DOHH2 (cell line): ENCODE results near the gene KLHDC4.

Experiments
- H3F3A ChIP-seq: fragments of 200-600 bp; sonication (generic), shearing (Covaris generic); 2 replicates; pipeline ENCODE4 v1.6.0; 2016; ENCODE audit warnings: antibody characterized with exemption, mild to moderate bottlenecking; ENCODE audit not compliant: control insufficient read depth, insufficient read depth
- H3K27ac ChIP-seq: fragments of 200-600 bp; sonication (generic); 2 replicates; pipeline ENCODE4 v1.5.1; 2014; ENCODE audit warnings: low read depth, mild to moderate bottlenecking, low read length, moderate library complexity
- H3K27me3 ChIP-seq: fragments of 200-600 bp; sonication (generic); 2 replicates; pipeline ENCODE4 v1.6.1; 2014; ENCODE audit warnings: mild to moderate bottlenecking, low read length, mixed read lengths; ENCODE audit not compliant: control insufficient read depth
- H3K36me3 ChIP-seq: fragments of 200-600 bp; sonication (generic); 2 replicates; pipeline ENCODE4 v1.6.1; 2014; ENCODE audit warnings: mild to moderate bottlenecking, low read length, moderate library complexity, mixed read lengths; ENCODE audit not compliant: control insufficient read depth
- H3K4me1 ChIP-seq: fragments of 200-600 bp; sonication (generic); 2 replicates; pipeline ENCODE4 v1.6.1; 2014; ENCODE audit warnings: mild to moderate bottlenecking, low read length, mixed read lengths; ENCODE audit not compliant: control insufficient read depth
- H3K4me2 ChIP-seq: fragments of 200-600 bp; sonication (generic); 2 replicates; pipeline ENCODE4 v1.6.0; 2014; ENCODE audit warnings: mild to moderate bottlenecking, low read length, moderate library complexity
- H3K4me3 ChIP-seq: fragments of 200-600 bp; sonication (generic); 2 replicates; pipeline ENCODE4 v1.5.1; 2014; ENCODE audit warnings: mild to moderate bottlenecking, low read length, mixed read lengths
- H3K79me2 ChIP-seq: fragments of 200-600 bp; sonication (generic); 2 replicates; pipeline ENCODE4 v1.6.1; 2014; ENCODE audit warnings: mild to moderate bottlenecking, low read length, mixed read lengths; ENCODE audit not compliant: control insufficient read depth
- H3K9me2 ChIP-seq: fragments of 200-600 bp; sonication (generic); replicated peaks from 2 replicates; pipeline ENCODE4 v1.6.1; 2014; ENCODE audit warnings: mild to moderate bottlenecking, low read length, mixed read lengths; ENCODE audit not compliant: control insufficient read depth
- H3K9me3 ChIP-seq: fragments of 200-600 bp; sonication (generic); 2 replicates; pipeline ENCODE4 v1.6.1; 2014; ENCODE audit warnings: antibody characterized with exemption, low read length, mixed read lengths; ENCODE audit not compliant: control insufficient read depth, insufficient read depth
- H4K20me1 ChIP-seq: fragments of 200-600 bp; sonication (generic); 2 replicates; pipeline ENCODE4 v1.6.0; 2014; ENCODE audit warnings: low read depth, mild to moderate bottlenecking, antibody characterized with exemption, low read length, moderate library complexity; ENCODE audit not compliant: control insufficient read depth, insufficient read depth
- EZH2phosphoT487 ChIP-seq: fragments of 200-600 bp; sonication (generic); IDR thresholded peaks from 2 replicates; pipeline ENCODE4 v1.6.1; 2017; ENCODE audit warnings: borderline replicate concordance, mild to moderate bottlenecking, antibody characterized with exemption, low read length, moderate library complexity, mixed read lengths
- TF ChIP-seq, protein P1 (sequence below): fragments of 200-600 bp; sonication (generic); IDR thresholded peaks from one replicate; pipeline ENCODE4 v1.5.1; 2014; ENCODE audit warnings: antibody characterized with exemption, mild to moderate bottlenecking, low read depth, low read length; ENCODE audit not compliant: poor library complexity, severe bottlenecking

Gene KLHDC4

DNA sequence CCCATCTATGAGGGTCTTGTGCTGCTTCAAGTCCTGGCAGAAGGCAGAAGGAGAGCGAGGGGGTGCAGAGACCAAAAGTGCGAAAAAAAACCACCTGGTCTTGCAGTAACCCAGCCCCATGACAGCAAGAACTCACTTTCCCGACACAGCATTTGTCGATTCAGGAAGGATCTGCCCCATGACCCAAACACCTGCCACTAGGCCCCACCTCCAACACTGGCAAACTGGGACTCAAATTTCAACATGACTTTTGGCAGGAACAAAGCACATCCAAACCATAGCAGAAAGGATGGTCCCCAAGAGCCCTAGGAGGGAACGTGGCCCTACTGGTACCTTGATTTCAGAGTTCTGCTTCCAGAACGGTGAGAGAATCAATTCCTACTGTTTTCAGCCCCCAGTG is 34.7 kb upstream of the KLHDC4 start:
- H3F3A ChIP-seq = peaks cover 5% of the 10 kb centered on the region; the same call in 1 of the 2 replicates
- H3K27ac ChIP-seq = no peak overlapping the region
- no peaks in the 10 kb centered on the region for H3K9me2 ChIP-seq
- H4K20me1 ChIP-seq = no peaks in the 10 kb centered on the region
- H3K4me1 ChIP-seq = peaks cover 51% of the 10 kb centered on the region
- no peaks in the 10 kb centered on the region for H3K36me3 ChIP-seq
- H3K4me3 ChIP-seq = no peak overlapping the region
- H3K79me2 ChIP-seq = peaks cover 21% of the 10 kb centered on the region
- H3K27me3 ChIP-seq = no peaks in the 10 kb centered on the region
- TF ChIP-seq EZH2phosphoT487 = no peak
- TF ChIP-seq, protein P1, sequence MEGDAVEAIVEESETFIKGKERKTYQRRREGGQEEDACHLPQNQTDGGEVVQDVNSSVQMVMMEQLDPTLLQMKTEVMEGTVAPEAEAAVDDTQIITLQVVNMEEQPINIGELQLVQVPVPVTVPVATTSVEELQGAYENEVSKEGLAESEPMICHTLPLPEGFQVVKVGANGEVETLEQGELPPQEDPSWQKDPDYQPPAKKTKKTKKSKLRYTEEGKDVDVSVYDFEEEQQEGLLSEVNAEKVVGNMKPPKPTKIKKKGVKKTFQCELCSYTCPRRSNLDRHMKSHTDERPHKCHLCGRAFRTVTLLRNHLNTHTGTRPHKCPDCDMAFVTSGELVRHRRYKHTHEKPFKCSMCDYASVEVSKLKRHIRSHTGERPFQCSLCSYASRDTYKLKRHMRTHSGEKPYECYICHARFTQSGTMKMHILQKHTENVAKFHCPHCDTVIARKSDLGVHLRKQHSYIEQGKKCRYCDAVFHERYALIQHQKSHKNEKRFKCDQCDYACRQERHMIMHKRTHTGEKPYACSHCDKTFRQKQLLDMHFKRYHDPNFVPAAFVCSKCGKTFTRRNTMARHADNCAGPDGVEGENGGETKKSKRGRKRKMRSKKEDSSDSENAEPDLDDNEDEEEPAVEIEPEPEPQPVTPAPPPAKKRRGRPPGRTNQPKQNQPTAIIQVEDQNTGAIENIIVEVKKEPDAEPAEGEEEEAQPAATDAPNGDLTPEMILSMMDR = no peak
- H3K4me2 ChIP-seq = no peak overlapping the region
- H3K9me3 ChIP-seq = no peaks in the 10 kb centered on the region

DNA sequence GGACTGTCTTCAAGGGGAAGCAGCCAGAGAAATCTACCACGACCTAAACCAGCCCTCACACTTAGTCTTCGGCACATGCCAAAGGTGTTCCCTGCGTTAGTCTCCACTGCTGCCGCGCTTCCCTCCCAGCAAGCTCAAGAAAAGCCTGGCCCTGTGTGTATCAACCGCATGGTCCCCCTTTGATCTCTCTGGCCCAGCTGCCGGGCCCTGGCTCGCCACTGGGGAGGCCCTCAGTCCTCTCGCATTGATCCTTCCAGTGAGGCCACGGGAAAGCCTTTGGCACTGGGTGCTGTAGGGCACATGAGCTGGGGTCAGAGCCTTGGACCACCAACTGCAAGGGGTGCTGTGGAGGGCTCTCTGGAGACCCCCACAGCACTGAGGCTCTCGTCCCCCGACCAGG is 29.6 kb upstream of the KLHDC4 start:
- Histone ChIP-seq H3K36me3 (no peaks in the 10 kb centered on the region), H3K27me3 (no peaks in the 10 kb centered on the region), H3F3A (no peaks in the 10 kb centered on the region), H3K4me1 (peaks cover under 1% of the 10 kb centered on the region; the same call in 1 of the 2 replicates), H3K4me3 (no peak overlapping the region), H3K27ac (no peak overlapping the region), H3K4me2 (no peak overlapping the region), H4K20me1 (no peaks in the 10 kb centered on the region), H3K9me2 (no peaks in the 10 kb centered on the region), H3K9me3 (no peaks in the 10 kb centered on the region), H3K79me2 (no peaks in the 10 kb centered on the region)
- no peak for TF ChIP-seq EZH2phosphoT487
- TF ChIP-seq, protein P1 = no peak

DNA sequence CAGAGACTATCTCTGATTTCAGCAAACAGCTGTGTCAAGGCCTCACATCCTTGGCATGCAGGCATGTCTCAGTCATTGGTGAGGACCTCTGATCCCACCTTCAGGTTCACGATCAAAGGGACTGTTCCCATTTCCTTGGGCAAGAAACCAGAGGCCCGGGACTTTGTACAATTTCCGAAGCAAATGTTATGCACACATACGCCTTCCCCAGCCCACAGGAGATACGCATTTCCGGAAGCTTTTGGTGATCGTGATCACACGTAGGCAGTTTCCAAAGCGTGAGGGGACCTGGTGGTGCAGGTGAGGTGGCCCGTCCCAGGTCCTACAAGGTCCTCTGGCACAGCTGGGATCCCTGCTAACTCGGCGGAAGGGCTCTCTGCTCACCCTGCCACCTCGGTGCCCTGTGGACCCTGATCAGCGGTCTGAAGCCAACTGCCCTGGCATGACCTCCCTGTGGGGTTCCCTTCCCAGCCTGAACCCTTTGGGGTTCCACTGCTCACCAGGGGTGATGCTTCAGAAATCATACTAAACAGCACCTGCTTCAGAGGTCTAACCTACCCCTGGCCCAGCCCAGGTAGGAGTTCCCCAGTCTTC is 28.8 kb upstream of the KLHDC4 start:
- no peaks in the 10 kb centered on the region for H3F3A ChIP-seq
- H3K36me3 ChIP-seq = no peaks in the 10 kb centered on the region
- TF ChIP-seq, protein P1 = no peak
- TF ChIP-seq EZH2phosphoT487 = no peak
- H3K79me2 ChIP-seq = no peaks in the 10 kb centered on the region
- H3K4me2 ChIP-seq = no peak overlapping the region
- H3K27me3 ChIP-seq = no peaks in the 10 kb centered on the region
- no peak overlapping the region for H3K4me3 ChIP-seq
- H3K4me1 ChIP-seq = no peaks in the 10 kb centered on the region; the same call in 1 of the 2 replicates
- H3K9me2 ChIP-seq = no peaks in the 10 kb centered on the region
- no peaks in the 10 kb centered on the region for H3K9me3 ChIP-seq
- no peak overlapping the region for H3K27ac ChIP-seq
- H4K20me1 ChIP-seq = no peaks in the 10 kb centered on the region

DNA sequence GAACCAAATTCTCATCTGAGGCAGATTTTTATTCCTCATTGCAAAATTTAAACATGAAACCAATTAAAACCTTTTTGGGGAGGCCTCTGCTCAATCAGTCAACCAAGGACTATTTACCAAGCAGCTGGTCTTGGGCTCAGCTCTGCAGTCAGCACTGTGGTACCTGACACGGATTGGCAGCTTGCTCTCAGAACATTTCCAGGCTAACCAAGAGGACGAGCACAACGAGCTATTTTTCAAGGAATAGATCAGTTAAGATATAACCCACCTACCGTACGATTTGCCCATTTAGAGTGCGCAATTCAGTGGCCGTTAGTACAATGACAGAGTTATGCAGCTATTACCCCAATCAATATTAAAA is 26.4 kb upstream of the KLHDC4 start:
- TF ChIP-seq EZH2phosphoT487 = no peak
- TF ChIP-seq, protein P1 = no peak
- Histone ChIP-seq H3K27ac (no peak overlapping the region), H3K79me2 (no peaks in the 10 kb centered on the region), H3K27me3 (no peaks in the 10 kb centered on the region), H3K36me3 (no peaks in the 10 kb centered on the region), H3K4me3 (no peak overlapping the region), H3K9me2 (no peaks in the 10 kb centered on the region), H3K4me2 (no peak overlapping the region), H3K4me1 (peaks cover 10% of the 10 kb centered on the region), H3F3A (no peaks in the 10 kb centered on the region), H3K9me3 (no peaks in the 10 kb centered on the region), H4K20me1 (no peaks in the 10 kb centered on the region)
